Measurements from ENCODE around the gene FBXW4.

Gene FBXW4

GRCh38 chr10:101672536-101672935, 22.4 kb downstream of the FBXW4 start:
- Histone ChIP-seq H3K4me2 (ENCODE audit: low read length) (no peak overlapping the region), H3K36me3 (ENCODE audit: insufficient read depth, low read length) (peaks cover 53% of the 10 kb centered on the region), H3K9me3 (replicated peaks; ENCODE audit: low read length) (no peaks in the 10 kb centered on the region), H3K4me1 (ENCODE audit: control insufficient read depth, insufficient read depth, low read length) (no peaks in the 10 kb centered on the region), H3K9ac (ENCODE audit: low read depth, low read length) (no peak overlapping the region), H3K27me3 (ENCODE audit: control insufficient read depth, insufficient read depth, low read length) (no peaks in the 10 kb centered on the region), H3K4me3 (ENCODE audit: low read length) (no peak overlapping the region)

- peaks cover 51% of the 10 kb centered on the region for H3K36me3 ChIP-seq (ENCODE audit: insufficient read depth, low read length)
- H3K9me3 ChIP-seq (replicated peaks; ENCODE audit: low read length) = no peaks in the 10 kb centered on the region
- H3K27me3 ChIP-seq (ENCODE audit: control insufficient read depth, insufficient read depth, low read length) = no peaks in the 10 kb centered on the region
- no peaks in the 10 kb centered on the region for H3K4me1 ChIP-seq (ENCODE audit: control insufficient read depth, insufficient read depth, low read length)
- no peak overlapping the region for H3K4me2 ChIP-seq (ENCODE audit: low read length)
- H3K4me3 ChIP-seq (ENCODE audit: low read length) = no peak overlapping the region
- no peak overlapping the region for H3K9ac ChIP-seq (ENCODE audit: low read depth, low read length)
Observed at GRCh38 chr10:101671453-101671852, 23.5 kb downstream of the FBXW4 start.

DNA sequence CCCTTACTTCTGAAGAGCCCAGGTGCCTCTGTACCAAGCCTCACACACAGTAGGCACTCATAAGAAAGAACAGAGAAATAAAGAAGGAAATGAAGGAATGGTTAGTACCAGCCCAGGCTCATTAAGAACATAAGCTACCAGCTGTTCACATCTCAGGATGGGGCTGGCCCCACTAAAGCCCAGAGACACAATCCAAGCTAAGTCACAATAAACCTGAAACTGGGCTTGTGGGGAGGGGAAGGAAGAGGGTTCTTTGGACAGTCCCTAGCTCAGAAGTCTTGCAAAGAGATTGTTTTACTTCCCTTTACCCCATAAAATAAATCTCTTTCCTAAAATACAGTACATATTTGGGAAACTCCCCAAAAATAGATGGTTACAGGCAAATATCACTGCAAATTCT, 24.3 kb downstream of the FBXW4 start:
- Histone ChIP-seq H3K27me3 (ENCODE audit: control insufficient read depth, insufficient read depth, low read length) (no peaks in the 10 kb centered on the region), H3K9ac (ENCODE audit: low read depth, low read length) (no peak overlapping the region), H3K4me3 (ENCODE audit: low read length) (no peak overlapping the region), H3K4me1 (ENCODE audit: control insufficient read depth, insufficient read depth, low read length) (no peaks in the 10 kb centered on the region), H3K4me2 (ENCODE audit: low read length) (no peak overlapping the region), H3K36me3 (ENCODE audit: insufficient read depth, low read length) (peaks cover 59% of the 10 kb centered on the region), H3K9me3 (replicated peaks; ENCODE audit: low read length) (no peaks in the 10 kb centered on the region)

DNA sequence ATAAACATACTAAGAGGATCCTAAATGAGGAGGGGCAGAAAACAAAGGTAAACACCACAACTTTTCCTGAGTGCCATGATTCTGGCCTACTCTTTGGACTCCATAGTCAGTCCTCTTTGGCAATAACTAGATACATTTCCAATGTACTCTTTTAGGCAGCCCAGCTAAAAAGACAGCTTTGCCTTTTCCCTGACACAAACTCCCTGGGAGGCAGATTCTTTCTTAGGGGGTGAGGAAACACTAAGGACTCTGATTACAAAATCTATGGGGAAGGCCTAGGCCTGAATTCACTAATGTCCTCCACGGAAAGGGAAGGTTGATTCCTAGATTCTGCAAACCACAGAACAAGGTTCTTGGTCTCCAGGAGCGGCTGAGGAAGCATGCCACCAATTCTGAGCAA, 25.8 kb downstream of the FBXW4 start:
- Histone ChIP-seq H3K4me2 (ENCODE audit: low read length) (no peak overlapping the region), H3K27me3 (ENCODE audit: control insufficient read depth, insufficient read depth, low read length) (no peaks in the 10 kb centered on the region), H3K9me3 (replicated peaks; ENCODE audit: low read length) (no peaks in the 10 kb centered on the region), H3K9ac (ENCODE audit: low read depth, low read length) (no peak overlapping the region), H3K4me1 (ENCODE audit: control insufficient read depth, insufficient read depth, low read length) (no peaks in the 10 kb centered on the region), H3K4me3 (ENCODE audit: low read length) (no peak overlapping the region), H3K36me3 (ENCODE audit: insufficient read depth, low read length) (peaks cover 74% of the 10 kb centered on the region)

- no peaks in the 10 kb centered on the region for H3K27me3 ChIP-seq (ENCODE audit: control insufficient read depth, insufficient read depth, low read length)
- no peak overlapping the region for H3K4me2 ChIP-seq (ENCODE audit: low read length)
- H3K36me3 ChIP-seq (ENCODE audit: insufficient read depth, low read length) = peaks cover 75% of the 10 kb centered on the region
- H3K9ac ChIP-seq (ENCODE audit: low read depth, low read length) = no peak overlapping the region
- H3K9me3 ChIP-seq (replicated peaks; ENCODE audit: low read length) = no peaks in the 10 kb centered on the region
- H3K4me3 ChIP-seq (ENCODE audit: low read length) = no peak overlapping the region
- H3K4me1 ChIP-seq (ENCODE audit: control insufficient read depth, insufficient read depth, low read length) = no peaks in the 10 kb centered on the region
Observed at GRCh38 chr10:101668566-101668965, 26.4 kb downstream of the FBXW4 start.

DNA sequence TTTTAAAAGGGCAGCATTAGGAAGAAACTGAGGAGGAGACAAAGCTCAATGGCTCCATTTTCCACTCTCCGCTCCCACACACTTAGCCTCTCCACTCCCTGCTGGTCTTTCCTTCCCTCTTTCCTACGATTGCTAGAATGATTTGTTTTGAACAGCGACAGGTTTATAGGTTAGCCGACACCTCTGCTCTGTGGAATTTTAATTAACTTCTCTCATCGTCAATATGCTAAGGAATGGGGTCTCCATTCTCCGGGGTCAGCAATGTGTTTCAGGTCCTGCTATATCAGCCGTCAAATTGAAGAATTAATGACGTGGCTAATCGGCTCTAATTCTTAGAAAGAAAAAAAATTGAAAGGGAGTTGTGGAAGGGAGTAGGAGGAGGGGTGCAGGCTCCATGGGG, 28.9 kb downstream of the FBXW4 start:
- H3K9me3 ChIP-seq (replicated peaks; ENCODE audit: low read length) = no peaks in the 10 kb centered on the region
- no peak overlapping the region for H3K4me3 ChIP-seq (ENCODE audit: low read length)
- H3K36me3 ChIP-seq (ENCODE audit: insufficient read depth, low read length) = peaks cover 69% of the 10 kb centered on the region
- no peaks in the 10 kb centered on the region for H3K27me3 ChIP-seq (ENCODE audit: control insufficient read depth, insufficient read depth, low read length)
- H3K9ac ChIP-seq (ENCODE audit: low read depth, low read length) = no peak overlapping the region
- no peaks in the 10 kb centered on the region for H3K4me1 ChIP-seq (ENCODE audit: control insufficient read depth, insufficient read depth, low read length)
- H3K4me2 ChIP-seq (ENCODE audit: low read length) = no peak overlapping the region

GRCh38 chr10:101663097-101663496, 31.9 kb downstream of the FBXW4 start:
- Histone ChIP-seq H3K27me3 (ENCODE audit: control insufficient read depth, insufficient read depth, low read length) (no peaks in the 10 kb centered on the region), H3K4me3 (ENCODE audit: low read length) (no peak overlapping the region), H3K4me2 (ENCODE audit: low read length) (no peak overlapping the region), H3K4me1 (ENCODE audit: control insufficient read depth, insufficient read depth, low read length) (no peaks in the 10 kb centered on the region), H3K36me3 (ENCODE audit: insufficient read depth, low read length) (peaks cover 69% of the 10 kb centered on the region), H3K9ac (ENCODE audit: low read depth, low read length) (no peak overlapping the region), H3K9me3 (replicated peaks; ENCODE audit: low read length) (no peaks in the 10 kb centered on the region)

GRCh38 chr10:101660256-101660655, 34.7 kb downstream of the FBXW4 start:
- no peak overlapping the region for H3K4me3 ChIP-seq (ENCODE audit: low read length)
- no peak overlapping the region for H3K9ac ChIP-seq (ENCODE audit: low read depth, low read length)
- no peaks in the 10 kb centered on the region for H3K4me1 ChIP-seq (ENCODE audit: control insufficient read depth, insufficient read depth, low read length)
- H3K27me3 ChIP-seq (ENCODE audit: control insufficient read depth, insufficient read depth, low read length) = no peaks in the 10 kb centered on the region
- H3K36me3 ChIP-seq (ENCODE audit: insufficient read depth, low read length) = peaks cover 63% of the 10 kb centered on the region
- H3K9me3 ChIP-seq (replicated peaks; ENCODE audit: low read length) = no peaks in the 10 kb centered on the region
- no peak overlapping the region for H3K4me2 ChIP-seq (ENCODE audit: low read length)

DNA sequence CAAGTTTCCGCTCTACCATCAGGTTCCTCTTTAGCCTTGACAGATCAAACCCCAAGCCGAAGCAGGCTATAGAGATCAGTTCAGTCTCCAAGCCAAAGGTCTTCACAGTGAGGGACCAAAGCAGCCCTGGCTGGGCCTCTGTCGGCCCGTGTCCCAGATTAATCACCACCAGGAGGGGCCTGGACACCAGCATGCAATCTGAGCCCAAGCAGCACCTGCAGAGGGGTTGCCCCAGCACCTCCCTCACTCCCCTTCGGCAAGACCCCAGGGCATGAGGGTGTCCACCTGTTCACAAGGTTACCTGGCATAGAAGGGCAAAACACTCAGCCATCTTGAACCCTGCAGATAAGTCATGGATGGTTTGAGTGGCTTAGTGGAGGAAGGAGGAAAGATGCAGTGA, 36.0 kb downstream of the FBXW4 start:
- H3K4me1 ChIP-seq (ENCODE audit: control insufficient read depth, insufficient read depth, low read length) = no peaks in the 10 kb centered on the region
- H3K4me2 ChIP-seq (ENCODE audit: low read length) = no peak overlapping the region
- H3K27me3 ChIP-seq (ENCODE audit: control insufficient read depth, insufficient read depth, low read length) = no peaks in the 10 kb centered on the region
- no peak overlapping the region for H3K9ac ChIP-seq (ENCODE audit: low read depth, low read length)
- peaks cover 52% of the 10 kb centered on the region for H3K36me3 ChIP-seq (ENCODE audit: insufficient read depth, low read length)
- no peak overlapping the region for H3K4me3 ChIP-seq (ENCODE audit: low read length)
- no peaks in the 10 kb centered on the region for H3K9me3 ChIP-seq (replicated peaks; ENCODE audit: low read length)

DNA sequence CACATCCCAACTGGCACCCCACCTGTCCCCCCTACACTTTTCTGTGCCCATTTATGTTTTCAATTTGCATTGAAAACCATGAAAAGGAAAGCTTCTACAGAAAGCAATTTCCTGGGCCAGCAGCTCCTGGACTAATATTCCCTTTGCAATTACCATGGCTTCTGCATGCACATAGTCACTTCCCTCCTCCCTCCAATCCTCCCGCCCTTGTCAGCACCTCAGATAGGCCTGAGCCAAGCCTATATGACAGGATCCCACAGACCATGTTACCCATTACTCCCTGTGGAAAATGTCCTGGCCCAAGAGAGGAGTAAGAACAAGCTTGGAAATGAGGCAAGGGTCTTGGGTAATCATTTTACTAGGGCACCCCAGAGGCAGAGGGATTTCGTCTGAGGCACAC, 38.1 kb downstream of the FBXW4 start:
- Histone ChIP-seq H3K4me2 (ENCODE audit: low read length) (no peak overlapping the region), H3K36me3 (ENCODE audit: insufficient read depth, low read length) (peaks cover 37% of the 10 kb centered on the region)

GRCh38 chr10:101655570-101655969, 39.4 kb downstream of the FBXW4 start:
- peaks cover 28% of the 10 kb centered on the region for H3K36me3 ChIP-seq (ENCODE audit: insufficient read depth, low read length)
- H3K4me2 ChIP-seq (ENCODE audit: low read length) = no peak overlapping the region
- no peak overlapping the region for H3K9ac ChIP-seq (ENCODE audit: low read depth, low read length)
- H3K27me3 ChIP-seq (ENCODE audit: control insufficient read depth, insufficient read depth, low read length) = no peaks in the 10 kb centered on the region
- H3K4me3 ChIP-seq (ENCODE audit: low read length) = no peak overlapping the region
- H3K4me1 ChIP-seq (ENCODE audit: control insufficient read depth, insufficient read depth, low read length) = no peaks in the 10 kb centered on the region
- H3K9me3 ChIP-seq (replicated peaks; ENCODE audit: low read length) = no peaks in the 10 kb centered on the region

More for the DNA sequence above, 38.1 kb downstream of the FBXW4 start:
- Histone ChIP-seq H3K4me1 (ENCODE audit: control insufficient read depth, insufficient read depth, low read length) (no peaks in the 10 kb centered on the region), H3K9me3 (replicated peaks; ENCODE audit: low read length) (no peaks in the 10 kb centered on the region), H3K9ac (ENCODE audit: low read depth, low read length) (no peak overlapping the region), H3K27me3 (ENCODE audit: control insufficient read depth, insufficient read depth, low read length) (no peaks in the 10 kb centered on the region), H3K4me3 (ENCODE audit: low read length) (no peak overlapping the region)

GRCh38 chr10:101653536-101653935, 41.4 kb downstream of the FBXW4 start:
- H3K36me3 ChIP-seq (ENCODE audit: insufficient read depth, low read length) = peaks cover 17% of the 10 kb centered on the region
- H3K9me3 ChIP-seq (replicated peaks; ENCODE audit: low read length) = no peaks in the 10 kb centered on the region
- H3K4me3 ChIP-seq (ENCODE audit: low read length) = no peak overlapping the region
- H3K4me2 ChIP-seq (ENCODE audit: low read length) = no peak overlapping the region
- H3K27me3 ChIP-seq (ENCODE audit: control insufficient read depth, insufficient read depth, low read length) = no peaks in the 10 kb centered on the region
- H3K9ac ChIP-seq (ENCODE audit: low read depth, low read length) = no peak overlapping the region
- H3K4me1 ChIP-seq (ENCODE audit: control insufficient read depth, insufficient read depth, low read length) = no peaks in the 10 kb centered on the region

Data from skeletal muscle satellite cell (primary cell).